Measurements from ENCODE around the gene SH3RF2.
A peak's percentile ranks its signal among the peaks of the same experiment; 100 is the strongest.

SH3RF2 gene

DNA sequence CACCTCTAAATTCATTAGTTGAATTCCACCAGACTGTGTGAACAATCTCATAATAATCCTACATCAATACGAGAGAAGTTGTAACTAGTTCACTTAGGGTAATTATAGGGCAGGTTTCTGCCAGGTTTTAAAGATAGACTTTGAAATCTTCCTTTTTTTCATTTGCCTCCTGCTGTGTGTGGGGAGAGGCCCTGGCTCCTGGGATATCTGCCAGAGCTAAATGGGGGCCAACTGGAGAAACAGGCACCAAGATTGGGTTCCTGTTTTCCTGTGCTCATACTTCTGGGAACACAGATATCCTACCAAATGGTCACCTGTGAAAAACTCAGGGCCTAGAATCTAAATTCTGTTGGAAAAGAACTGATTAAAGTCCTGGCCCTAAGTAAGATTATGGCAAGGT is 42.3 kb downstream of the SH3RF2 start:
- TF ChIP-seq, protein P1, sequence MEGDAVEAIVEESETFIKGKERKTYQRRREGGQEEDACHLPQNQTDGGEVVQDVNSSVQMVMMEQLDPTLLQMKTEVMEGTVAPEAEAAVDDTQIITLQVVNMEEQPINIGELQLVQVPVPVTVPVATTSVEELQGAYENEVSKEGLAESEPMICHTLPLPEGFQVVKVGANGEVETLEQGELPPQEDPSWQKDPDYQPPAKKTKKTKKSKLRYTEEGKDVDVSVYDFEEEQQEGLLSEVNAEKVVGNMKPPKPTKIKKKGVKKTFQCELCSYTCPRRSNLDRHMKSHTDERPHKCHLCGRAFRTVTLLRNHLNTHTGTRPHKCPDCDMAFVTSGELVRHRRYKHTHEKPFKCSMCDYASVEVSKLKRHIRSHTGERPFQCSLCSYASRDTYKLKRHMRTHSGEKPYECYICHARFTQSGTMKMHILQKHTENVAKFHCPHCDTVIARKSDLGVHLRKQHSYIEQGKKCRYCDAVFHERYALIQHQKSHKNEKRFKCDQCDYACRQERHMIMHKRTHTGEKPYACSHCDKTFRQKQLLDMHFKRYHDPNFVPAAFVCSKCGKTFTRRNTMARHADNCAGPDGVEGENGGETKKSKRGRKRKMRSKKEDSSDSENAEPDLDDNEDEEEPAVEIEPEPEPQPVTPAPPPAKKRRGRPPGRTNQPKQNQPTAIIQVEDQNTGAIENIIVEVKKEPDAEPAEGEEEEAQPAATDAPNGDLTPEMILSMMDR (conservative IDR thresholded peaks at IDR 0.05; ENCODE audit: low read length) = no peak
- DNase-seq (ENCODE audit: low read depth) = no peak
- no peak overlapping the region for H3K4me3 ChIP-seq (ENCODE audit: low read length)

DNA sequence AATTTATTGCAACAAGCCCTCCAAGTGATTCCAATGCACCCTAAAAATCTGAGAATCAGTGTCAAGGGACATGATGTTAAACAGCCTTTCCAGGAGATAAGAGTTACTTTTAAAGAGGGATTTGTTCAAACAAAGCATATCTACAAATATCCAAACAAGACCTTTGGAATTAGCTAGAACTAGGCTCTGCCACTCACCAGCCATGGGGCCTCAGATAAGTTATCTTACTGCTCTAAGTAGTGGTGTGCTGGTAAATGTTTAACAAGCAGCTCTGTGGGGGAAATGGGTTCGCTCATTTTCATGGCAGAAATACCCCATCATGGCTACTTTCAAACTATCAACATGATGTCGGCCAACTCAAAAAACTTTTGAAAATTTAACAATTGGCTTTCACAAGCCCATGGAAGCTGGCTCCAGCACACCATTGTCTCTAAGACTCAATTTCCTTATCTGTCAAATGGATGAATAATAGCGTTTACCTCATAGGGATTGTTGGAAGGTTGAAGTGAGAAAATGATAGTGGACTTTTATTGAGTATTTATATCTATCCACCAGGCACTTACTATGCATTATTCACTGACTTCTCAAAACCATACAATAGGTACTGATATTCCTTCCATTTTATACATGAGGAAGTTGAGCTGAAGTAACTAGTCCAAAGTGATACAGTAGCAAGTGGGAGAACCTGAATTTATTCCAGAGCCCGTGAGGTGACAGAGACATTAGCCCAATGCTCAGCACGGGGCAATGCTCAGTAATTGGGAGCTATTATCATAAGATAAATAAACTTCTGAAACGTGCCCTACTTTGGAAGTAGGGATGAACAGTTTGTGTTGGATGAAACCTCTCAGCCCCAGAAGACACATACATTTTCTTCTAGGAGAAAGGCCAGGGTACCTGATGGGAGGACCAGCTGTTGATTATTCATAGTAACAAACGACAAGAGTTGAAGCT is 43.2 kb downstream of the SH3RF2 start:
- no peak overlapping the region for H3K4me3 ChIP-seq (ENCODE audit: low read length)
- DNase-seq (ENCODE audit: low read depth) = no peak
- TF ChIP-seq, protein P1 (conservative IDR thresholded peaks at IDR 0.05; ENCODE audit: low read length) = no peak

DNA sequence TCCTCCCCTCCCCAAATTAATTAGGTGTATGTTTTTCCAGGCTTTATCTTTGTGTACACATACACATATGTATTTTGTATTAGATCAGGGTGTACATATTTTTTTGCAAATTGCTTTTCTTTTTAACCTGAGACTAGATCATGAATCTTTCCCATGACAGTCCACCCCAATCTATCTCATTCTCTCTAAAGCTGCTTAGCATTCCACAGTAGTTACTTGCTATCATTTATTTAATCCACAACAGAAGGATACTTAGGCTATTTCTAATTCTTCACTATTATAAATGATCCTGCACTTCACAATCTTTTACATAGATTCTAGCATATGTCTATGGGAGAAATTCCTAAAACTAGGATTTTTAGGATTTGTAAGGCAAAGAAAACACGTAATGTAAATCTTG is 43.9 kb downstream of the SH3RF2 start:
- DNase-seq (ENCODE audit: low read depth) = peak; percentile 12
- TF ChIP-seq, protein P1 (conservative IDR thresholded peaks at IDR 0.05; ENCODE audit: low read length) = no peak
- no peak overlapping the region for H3K4me3 ChIP-seq (ENCODE audit: low read length)

DNA sequence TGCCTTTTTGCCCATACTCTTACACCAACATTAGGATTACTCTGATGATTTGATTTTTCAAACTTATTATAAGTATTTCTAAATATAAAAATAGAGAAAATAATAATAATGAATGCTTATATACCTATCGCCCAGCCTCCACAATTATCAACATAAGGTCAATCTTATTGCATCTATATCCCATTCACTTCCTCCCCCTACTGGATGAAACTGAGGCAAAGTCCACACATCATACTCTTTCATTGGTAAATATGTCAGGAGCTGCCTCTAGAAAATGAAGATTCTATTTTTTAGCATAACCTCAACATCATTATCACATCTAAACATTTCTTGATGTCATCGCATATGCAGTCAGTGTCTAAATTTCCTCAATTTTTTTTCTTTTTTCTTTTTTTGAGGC is 44.3 kb downstream of the SH3RF2 start:
- TF ChIP-seq, protein P1 (conservative IDR thresholded peaks at IDR 0.05; ENCODE audit: low read length) = no peak; the same call in 1 of the 2 replicates
- DNase-seq (ENCODE audit: low read depth) = no peak
- no peak overlapping the region for H3K4me3 ChIP-seq (ENCODE audit: low read length)

DNA sequence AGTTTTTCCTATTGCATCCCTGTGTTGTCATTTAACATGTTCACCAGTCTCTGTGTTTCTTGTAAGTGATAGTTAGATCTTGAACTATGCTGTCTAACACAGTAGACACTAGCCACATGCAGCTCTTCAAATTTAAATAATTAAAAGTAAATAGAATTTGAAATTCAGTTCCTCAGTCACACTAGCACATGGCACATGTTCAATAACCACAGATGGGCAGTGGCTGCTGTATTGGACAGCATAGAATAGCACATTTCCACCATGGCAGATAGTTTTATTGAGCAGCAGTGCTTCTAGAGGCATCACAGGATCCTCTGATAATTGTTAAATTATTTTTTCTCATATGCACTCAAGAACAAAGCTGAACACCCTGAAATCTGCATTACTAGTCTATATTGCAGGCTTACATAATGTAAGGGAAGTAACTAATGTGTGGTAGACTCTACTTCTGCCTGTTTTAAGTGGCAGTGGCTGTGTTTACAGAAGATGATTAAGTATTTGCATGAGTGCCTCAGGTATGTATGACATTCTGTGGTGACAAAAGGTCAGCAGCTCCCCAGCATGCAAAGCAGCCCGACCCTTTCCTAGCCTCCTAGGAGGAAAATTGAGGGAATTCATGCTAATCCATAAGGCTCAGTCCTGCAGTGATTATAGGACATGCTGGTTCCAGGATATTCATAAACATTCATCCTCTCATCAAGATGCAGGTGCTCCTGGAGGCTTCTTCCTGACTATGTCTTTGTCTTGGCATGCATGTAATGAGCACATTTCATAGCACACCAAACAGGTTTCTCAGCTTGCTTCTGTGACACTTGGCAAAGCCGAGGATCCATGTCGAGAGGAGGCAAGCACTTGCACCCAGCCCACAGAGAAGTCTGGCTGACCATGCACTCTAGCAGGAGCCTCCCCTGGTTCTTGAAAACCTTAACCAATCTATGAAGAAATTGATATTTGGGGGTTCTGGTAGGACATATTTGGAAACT is 45.5 kb downstream of the SH3RF2 start:
- TF ChIP-seq, protein P1 (conservative IDR thresholded peaks at IDR 0.05; ENCODE audit: low read length) = no peak
- H3K4me3 ChIP-seq (ENCODE audit: low read length) = no peak overlapping the region
- no peak for DNase-seq (ENCODE audit: low read depth)

- no peak overlapping the region for H3K4me3 ChIP-seq (ENCODE audit: low read length)
- DNase-seq (ENCODE audit: low read depth) = no peak
- TF ChIP-seq, protein P1 (conservative IDR thresholded peaks at IDR 0.05; ENCODE audit: low read length) = no peak
These were observed 46.4 kb downstream of the SH3RF2 start for GRCh38 chr5:145982572-145983318.

All from AG10803 (cell line).